HG03025 (cell line): ENCODE results near the gene STOX2.

Experiments
- ATAC-seq: cut with Tn5 transposase; IDR thresholded peaks from one replicate; pipeline ENCODE4 v1.9.1; 2021; ENCODE audit warnings: mild to moderate bottlenecking, moderate library complexity; ENCODE audit not compliant: unreplicated experiment, low FRiP score

Gene STOX2

DNA sequence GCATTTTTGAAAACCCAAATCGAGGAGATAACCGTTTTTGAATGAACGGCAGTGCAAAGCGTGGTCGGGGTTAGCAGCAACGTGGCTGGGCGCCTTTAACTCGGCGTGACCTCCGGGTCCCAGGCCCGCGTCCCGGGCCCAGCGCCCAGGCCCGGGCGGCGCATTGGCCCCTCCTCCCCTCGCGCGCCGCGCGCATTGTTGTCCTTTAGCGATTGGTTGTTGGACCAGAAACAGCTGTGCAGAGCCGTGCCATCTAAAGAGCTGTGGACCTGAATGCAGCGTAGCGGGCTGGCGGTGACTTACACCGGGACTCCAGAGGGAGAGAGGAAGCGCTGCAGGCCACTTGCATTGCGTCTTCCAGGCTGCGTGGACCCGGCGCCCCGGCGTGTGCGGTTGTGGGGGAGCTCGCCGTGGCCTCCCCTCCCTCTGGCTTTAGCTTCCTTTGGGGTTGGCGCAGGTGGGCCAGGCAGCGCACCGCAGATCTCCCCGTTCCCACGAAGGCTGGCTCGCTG, at the start of gene STOX2:
Gene STOX2, plus strand, starts transcription at position 227 of the 512 bp plus-strand sequence. CDS start 1,484 bp downstream, outside the sequence.
- ATAC-seq, result no peak

DNA sequence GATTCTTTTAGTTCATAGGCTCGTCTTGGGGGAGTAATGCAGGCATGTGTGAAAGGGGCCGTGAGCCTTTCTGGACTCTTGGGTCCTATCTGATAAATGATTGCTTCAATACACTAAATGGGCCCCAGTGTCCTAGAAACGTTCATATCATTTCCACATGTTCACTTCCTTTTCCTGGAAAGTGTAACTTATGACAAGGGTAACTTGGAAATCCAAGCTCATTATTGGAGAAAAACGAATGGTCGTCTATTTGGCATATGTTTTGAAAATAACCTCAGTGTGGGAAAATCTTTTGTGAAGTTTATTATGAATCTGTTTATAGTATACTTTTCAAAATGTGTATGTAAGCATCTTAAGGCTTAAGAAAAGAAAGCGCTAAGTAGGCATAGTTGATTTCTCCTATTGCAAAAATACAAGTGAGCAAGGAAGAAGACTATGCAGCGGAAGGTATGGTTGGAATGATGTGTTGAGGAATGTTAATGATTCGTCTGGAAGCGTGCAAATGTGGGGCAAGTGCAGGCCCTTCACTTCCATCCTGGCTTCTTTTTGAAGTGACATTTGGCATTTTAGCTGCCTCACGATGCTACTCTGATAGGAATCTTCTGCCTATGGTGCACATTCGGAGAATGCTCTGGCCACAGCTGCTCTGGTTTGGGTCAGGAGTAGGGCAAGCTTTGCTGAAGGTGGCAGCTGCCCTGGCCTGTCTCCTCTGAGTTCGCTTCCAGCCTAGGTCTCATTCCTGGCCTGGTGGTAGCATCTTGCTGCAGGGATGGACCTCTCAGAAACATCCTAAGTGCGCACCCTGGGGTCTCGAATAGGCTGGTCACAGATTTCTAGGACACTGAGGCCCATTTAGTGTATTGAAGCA, 49.5 kb upstream of the STOX2 start:
- ATAC-seq, result no peak

DNA sequence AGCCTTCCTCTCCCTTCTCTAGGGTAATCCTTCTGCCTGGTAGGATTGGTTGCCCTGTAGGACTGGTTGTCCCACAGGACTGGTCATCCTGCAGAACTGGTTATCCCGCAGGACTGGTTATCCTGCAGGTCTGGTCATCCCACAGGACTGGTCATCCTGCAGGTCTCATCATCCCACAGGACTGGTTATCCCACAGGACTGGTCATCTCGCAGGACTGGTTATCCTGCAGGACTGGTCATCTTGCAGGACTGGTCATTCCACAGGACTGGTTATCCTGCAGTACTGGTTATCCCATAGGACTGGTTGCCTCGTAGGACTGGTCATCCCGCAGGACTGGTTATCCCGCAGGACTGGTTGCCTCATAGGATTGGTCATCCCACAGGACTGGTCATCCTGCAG, 48.1 kb upstream of the STOX2 start:
- ATAC-seq, result no peak

GRCh38 chr4:183858011-183858615, 47.0 kb upstream of the STOX2 start:
- ATAC-seq, result no peak

GRCh38 chr4:183860119-183860518, 45.0 kb upstream of the STOX2 start:
- ATAC-seq, result no peak

DNA sequence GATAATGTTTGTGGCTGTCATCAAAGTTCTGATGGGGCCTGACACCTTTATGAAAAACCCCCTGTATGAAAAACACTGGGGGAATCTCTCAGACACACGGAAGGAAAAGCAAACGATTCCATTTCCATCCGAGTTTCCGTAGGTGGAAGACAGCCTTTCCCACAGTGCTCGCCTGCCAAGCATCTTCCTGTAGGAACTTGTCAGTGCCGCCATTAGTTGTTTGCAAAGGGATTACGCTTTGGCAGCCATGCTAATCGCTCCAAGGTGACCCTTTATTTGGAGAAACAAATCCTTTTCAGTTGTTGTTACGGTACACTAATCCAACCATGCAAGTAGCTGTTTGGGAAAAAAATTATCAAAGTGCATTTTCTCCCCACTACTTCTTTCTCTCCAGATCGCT, 44.4 kb upstream of the STOX2 start:
- ATAC-seq, result no peak

GRCh38 chr4:183861426-183861825, 43.7 kb upstream of the STOX2 start:
- ATAC-seq, result no peak

DNA sequence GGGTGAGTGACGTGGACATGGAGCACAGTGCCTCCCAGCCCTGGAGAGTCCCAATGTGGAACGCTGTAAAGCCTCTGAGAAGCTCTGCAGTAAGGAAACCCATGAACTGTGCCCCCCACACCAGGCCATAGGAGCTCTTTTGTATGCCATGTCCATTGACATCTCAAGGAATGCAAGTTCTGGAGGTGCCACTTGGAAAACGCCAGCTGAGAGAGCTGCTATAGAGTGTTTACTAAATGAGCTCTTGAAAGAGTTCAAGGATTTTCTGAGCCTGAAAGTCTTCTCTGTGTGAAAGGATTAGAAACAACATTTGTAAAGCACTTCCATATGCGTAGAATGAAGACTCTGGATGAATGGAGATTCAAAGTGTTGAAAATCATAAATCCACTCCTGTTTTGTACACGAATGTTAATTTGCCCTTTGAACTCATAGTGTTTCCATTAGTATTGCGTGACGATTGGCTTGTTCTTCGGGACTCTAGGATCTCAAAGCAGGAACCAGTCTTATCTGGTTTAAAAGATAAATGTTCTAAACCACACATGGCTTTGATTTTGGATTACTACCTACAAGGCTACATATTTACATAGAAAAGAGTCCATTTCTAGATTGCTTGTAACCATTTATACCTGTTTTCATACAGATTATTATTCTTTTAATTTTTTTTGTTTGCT, 41.8 kb upstream of the STOX2 start:
- ATAC-seq, result no peak

DNA sequence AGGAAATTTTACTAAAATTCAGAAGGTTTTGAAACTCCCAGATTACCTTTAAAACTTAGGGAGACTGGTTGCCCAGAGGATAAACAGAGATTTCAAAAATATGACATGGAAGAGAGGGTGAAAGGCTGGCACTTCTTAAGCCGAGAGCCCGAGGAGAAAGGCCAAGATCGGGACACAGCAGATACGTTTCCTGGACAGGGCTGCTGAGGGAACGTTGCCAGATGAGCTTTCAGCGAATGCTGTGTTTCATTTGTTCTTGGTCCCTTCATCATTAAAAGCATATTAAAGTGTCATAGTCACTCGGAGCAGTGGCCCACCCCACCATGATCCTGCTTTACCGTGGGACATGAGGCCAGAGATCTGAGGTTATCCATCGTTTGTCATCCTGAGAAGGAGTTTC, 37.9 kb upstream of the STOX2 start:
- ATAC-seq, result no peak

DNA sequence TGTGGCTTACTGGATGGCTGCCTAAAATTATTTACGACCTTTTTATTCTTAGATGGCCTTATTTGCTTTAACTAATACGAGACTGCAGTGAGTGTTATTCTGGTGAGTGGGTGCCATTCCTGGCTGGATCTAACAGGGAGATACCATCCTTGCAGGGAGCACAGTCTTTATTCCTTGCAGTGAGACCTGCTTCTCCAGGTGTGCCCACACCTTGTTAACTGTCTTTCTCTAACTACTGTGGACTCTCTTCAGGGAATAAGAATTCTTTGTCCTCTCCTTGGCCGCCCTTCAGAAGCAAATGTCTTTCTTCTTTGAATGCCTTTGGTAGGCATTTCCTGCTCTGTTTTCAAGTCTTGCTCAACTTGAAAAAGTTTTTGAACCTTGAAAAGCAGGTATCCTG, 34.1 kb upstream of the STOX2 start:
- no peak for ATAC-seq

DNA sequence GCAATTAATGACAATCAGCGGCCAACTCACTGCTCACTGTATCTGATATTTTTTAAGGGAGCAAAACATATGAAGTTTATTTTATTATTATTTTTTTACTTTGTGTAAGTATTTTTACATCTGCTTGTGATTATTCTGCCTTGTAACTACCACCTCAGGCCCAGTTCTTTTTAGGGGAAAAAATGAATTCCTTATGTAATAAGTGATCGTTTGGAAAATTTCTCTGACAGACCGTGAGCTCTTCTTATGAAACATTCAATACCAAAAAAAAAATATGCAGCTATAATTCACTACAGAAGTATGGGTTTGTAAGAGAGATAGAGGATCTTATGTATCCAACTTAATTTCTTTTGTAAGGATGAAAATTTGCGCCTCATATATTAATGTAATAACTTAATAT, 33.5 kb upstream of the STOX2 start:
- ATAC-seq, result no peak

- ATAC-seq, result no peak
Measured at GRCh38 chr4:183872531-183872930, 32.6 kb upstream of the STOX2 start.

- ATAC-seq, result no peak
Measured at GRCh38 chr4:183873409-183874185, 31.5 kb upstream of the STOX2 start.

DNA sequence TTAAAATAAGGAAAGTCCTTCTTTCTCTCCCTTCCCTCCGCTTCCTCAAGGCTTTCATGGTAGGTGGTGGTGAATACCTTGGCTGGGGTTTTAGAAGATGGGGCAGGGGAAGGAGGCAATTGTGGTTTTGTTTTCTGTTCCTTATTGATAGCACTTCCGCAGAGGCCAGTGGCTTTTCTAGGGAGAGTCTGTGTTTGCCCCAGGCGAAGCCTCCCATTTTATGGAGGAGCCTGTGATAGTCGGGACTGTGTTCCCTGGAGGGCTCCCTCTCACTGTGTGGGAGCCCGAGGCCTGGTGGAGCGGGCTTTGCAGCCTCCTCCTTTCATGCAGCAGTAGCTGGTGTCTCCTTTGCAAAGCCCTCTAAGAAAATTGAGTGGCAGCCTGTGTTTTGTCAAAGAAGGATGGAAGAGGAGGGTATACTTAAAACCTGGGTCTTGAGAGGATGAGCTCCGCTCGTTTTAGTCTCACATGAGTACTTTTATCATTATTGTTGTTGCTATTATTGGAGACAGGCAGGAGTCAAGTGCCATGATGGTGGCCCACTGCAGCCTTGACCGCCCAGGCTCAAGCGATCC, 29.8 kb upstream of the STOX2 start:
- no peak for ATAC-seq

DNA sequence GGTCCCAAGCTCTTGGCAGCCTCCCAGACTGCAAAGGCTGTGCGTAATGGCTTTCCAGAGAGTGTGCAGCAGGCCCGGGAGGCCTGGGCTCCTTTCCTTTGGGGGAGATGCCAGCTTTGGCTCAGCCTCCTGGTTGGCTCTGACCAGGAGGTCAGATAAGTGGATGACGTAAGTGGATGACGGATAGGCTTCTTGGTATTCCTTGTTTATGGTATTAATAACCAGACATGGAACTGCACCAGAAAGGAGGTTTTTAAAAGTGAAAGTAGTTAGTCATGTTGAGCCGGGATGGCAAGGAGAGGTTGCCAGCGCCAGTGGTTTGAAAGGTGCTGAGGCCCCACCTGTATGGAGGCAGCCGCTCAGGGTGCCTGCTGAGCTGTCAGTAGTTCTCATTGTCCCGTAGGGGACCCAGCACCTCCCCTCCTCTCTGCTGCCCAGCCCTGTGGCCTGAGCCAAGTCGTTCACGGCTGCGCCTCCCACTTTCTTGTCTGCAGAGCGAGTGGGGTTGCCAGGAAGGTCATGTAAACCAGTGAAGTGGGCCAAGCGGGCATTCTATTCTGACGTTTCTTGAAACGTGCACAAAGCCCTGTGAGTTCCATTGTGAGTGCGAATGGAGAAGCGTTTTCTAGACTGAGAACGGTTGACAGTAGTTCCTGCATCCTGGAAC, 28.7 kb upstream of the STOX2 start:
- ATAC-seq, result no peak

GRCh38 chr4:183878251-183878970, 26.7 kb upstream of the STOX2 start:
- ATAC-seq, result no peak

GRCh38 chr4:183885205-183885720, 19.8 kb upstream of the STOX2 start:
- no peak for ATAC-seq

GRCh38 chr4:183887351-183887750, 17.8 kb upstream of the STOX2 start:
- ATAC-seq, result no peak

GRCh38 chr4:183888564-183888963, 16.5 kb upstream of the STOX2 start:
- no peak for ATAC-seq
